ENCODE measurements around the gene GAL3ST2.
A peak's percentile ranks its signal among the peaks of the same experiment; 100 is the strongest.

GAL3ST2 gene

DNA sequence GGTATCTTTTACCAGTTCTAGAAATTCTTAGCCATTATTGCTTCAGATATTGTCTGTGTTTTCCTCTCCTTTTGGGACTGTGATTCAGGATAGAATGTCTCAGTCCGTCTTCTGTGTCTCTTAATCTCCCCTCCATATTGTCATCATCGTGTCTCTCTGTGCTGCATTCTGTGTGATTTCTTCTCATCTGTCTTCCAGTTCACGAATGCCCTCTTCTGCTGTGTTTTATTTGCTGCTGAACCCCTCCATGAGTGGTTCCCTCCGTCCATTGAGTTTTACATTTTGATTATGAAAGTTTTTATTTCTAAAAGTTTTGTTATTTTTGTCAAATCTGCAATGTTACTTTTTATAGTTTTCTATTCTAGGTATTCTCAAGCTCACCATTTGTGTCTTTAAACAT is 30.5 kb upstream of the GAL3ST2 start:
- ATAC-seq: no peak
- peak; percentile 93 for TF ChIP-seq ZFP30 (CRISPR knock-in tag; IDR thresholded peaks at IDR 0.05)
- TF ChIP-seq, protein P1, sequence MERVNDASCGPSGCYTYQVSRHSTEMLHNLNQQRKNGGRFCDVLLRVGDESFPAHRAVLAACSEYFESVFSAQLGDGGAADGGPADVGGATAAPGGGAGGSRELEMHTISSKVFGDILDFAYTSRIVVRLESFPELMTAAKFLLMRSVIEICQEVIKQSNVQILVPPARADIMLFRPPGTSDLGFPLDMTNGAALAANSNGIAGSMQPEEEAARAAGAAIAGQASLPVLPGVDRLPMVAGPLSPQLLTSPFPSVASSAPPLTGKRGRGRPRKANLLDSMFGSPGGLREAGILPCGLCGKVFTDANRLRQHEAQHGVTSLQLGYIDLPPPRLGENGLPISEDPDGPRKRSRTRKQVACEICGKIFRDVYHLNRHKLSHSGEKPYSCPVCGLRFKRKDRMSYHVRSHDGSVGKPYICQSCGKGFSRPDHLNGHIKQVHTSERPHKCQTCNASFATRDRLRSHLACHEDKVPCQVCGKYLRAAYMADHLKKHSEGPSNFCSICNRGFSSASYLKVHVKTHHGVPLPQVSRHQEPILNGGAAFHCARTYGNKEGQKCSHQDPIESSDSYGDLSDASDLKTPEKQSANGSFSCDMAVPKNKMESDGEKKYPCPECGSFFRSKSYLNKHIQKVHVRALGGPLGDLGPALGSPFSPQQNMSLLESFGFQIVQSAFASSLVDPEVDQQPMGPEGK (CRISPR knock-in tag; IDR thresholded peaks at IDR 0.05; ENCODE audit: borderline replicate concordance): no peak

GRCh38 chr2:241748468-241749256 is 28.0 kb upstream of the GAL3ST2 start:
- ATAC-seq: no peak

DNA sequence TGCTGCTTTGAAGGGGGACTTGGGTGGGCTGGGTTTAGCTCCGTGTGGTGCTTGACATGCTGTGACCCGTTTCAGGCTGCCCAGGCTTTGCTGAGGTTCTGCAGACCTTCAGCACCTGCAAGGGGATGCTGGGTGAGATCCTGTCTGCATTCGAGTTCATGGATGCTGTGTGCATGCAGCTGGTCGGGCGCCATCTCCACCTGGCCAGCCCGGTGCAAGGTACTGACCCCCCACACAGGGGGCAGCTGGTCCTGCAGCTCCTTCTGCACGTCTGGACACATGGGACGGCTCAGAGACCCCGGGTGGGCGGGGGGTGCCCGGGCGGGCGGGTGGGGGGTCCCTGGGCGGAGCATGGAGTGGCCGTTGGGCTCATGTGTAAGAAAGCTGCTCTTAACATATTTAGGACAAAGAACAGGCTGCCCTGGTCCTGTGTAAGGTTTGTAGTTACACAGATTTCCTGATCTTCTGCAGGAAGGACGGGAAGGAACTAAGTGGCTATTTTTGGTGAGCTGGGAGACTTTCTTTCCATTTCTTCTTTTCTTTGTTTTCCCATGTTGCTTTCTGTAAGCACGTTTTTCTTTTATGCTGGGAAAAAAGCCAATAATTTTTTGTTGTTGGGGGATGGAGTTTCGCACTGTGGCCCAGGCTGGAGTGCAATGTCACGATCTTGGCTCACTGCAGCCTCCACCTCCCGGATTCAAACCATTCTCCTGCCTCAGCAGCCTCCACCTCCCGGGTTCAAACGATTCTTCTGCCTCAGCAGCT is 26.4 kb upstream of the GAL3ST2 start:
- no peak for ATAC-seq
- TF ChIP-seq ZNF70 (CRISPR knock-in tag; IDR thresholded peaks at IDR 0.05): no peak
- no peak for TF ChIP-seq TCF4 (CRISPR knock-in tag; IDR thresholded peaks at IDR 0.05; ENCODE audit: borderline replicate concordance)
- no peak for TF ChIP-seq ISL1 (CRISPR knock-in tag; IDR thresholded peaks at IDR 0.05)
- TF ChIP-seq CSDC2 (CRISPR knock-in tag; IDR thresholded peaks at IDR 0.05): no peak
- TF ChIP-seq TSHZ2 (CRISPR knock-in tag; IDR thresholded peaks at IDR 0.05): no peak

More at GRCh38 chr2:241748468-241749256, 28.0 kb upstream of the GAL3ST2 start:
- TF ChIP-seq ARNTL (CRISPR knock-in tag; IDR thresholded peaks at IDR 0.05; ENCODE audit: borderline replicate concordance, low read depth) (no peak), ZC3H10 (CRISPR knock-in tag; IDR thresholded peaks at IDR 0.05) (no peak), ESRRG (CRISPR knock-in tag; IDR thresholded peaks at IDR 0.05) (no peak), CSDC2 (CRISPR knock-in tag; IDR thresholded peaks at IDR 0.05) (no peak), ZNF565 (CRISPR knock-in tag; conservative IDR thresholded peaks at IDR 0.05; ENCODE audit: low read depth) (no peak), SNAI2 (CRISPR knock-in tag; IDR thresholded peaks at IDR 0.05) (no peak), OSR1 (CRISPR knock-in tag; IDR thresholded peaks at IDR 0.05) (no peak), PPARA (CRISPR knock-in tag; IDR thresholded peaks at IDR 0.05; ENCODE audit: borderline replicate concordance) (no peak), ZFP30 (CRISPR knock-in tag; IDR thresholded peaks at IDR 0.05) (no peak), ZNF70 (CRISPR knock-in tag; IDR thresholded peaks at IDR 0.05) (no peak), ZFP3 (CRISPR knock-in tag; IDR thresholded peaks at IDR 0.05) (no peak), GLIS3 (CRISPR knock-in tag; IDR thresholded peaks at IDR 0.05) (no peak), BACH2 (CRISPR knock-in tag; IDR thresholded peaks at IDR 0.05; ENCODE audit: borderline replicate concordance) (no peak), ZNF8 (CRISPR knock-in tag; IDR thresholded peaks at IDR 0.05) (no peak)
- TF ChIP-seq, protein P2, sequence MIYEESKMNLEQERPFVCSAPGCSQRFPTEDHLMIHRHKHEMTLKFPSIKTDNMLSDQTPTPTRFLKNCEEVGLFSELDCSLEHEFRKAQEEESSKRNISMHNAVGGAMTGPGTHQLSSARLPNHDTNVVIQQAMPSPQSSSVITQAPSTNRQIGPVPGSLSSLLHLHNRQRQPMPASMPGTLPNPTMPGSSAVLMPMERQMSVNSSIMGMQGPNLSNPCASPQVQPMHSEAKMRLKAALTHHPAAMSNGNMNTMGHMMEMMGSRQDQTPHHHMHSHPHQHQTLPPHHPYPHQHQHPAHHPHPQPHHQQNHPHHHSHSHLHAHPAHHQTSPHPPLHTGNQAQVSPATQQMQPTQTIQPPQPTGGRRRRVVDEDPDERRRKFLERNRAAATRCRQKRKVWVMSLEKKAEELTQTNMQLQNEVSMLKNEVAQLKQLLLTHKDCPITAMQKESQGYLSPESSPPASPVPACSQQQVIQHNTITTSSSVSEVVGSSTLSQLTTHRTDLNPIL (CRISPR knock-in tag; IDR thresholded peaks at IDR 0.05; ENCODE audit: low read depth): no peak
- TF ChIP-seq, protein P3, sequence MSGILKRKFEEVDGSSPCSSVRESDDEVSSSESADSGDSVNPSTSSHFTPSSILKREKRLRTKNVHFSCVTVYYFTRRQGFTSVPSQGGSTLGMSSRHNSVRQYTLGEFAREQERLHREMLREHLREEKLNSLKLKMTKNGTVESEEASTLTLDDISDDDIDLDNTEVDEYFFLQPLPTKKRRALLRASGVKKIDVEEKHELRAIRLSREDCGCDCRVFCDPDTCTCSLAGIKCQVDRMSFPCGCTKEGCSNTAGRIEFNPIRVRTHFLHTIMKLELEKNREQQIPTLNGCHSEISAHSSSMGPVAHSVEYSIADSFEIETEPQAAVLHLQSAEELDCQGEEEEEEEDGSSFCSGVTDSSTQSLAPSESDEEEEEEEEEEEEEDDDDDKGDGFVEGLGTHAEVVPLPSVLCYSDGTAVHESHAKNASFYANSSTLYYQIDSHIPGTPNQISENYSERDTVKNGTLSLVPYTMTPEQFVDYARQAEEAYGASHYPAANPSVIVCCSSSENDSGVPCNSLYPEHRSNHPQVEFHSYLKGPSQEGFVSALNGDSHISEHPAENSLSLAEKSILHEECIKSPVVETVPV (CRISPR knock-in tag; IDR thresholded peaks at IDR 0.05): no peak
- TF ChIP-seq, protein P4, sequence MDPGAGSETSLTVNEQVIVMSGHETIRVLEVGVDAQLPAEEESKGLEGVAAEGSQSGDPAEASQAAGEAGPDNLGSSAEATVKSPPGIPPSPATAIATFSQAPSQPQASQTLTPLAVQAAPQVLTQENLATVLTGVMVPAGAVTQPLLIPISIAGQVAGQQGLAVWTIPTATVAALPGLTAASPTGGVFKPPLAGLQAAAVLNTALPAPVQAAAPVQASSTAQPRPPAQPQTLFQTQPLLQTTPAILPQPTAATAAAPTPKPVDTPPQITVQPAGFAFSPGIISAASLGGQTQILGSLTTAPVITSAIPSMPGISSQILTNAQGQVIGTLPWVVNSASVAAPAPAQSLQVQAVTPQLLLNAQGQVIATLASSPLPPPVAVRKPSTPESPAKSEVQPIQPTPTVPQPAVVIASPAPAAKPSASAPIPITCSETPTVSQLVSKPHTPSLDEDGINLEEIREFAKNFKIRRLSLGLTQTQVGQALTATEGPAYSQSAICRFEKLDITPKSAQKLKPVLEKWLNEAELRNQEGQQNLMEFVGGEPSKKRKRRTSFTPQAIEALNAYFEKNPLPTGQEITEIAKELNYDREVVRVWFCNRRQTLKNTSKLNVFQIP (CRISPR knock-in tag; IDR thresholded peaks at IDR 0.05; ENCODE audit: borderline replicate concordance, low read depth): no peak
- TF ChIP-seq, protein P1 (CRISPR knock-in tag; IDR thresholded peaks at IDR 0.05; ENCODE audit: borderline replicate concordance): no peak

Data from SK-N-SH treated with all-trans-retinoic acid at 6 μM for 48 hours (cell line).